DMS79 (cell line): ENCODE data around the gene NOX5.
A peak's percentile ranks its signal among the peaks of the same experiment; 100 is the strongest.

Experiments used
- DNase-seq: peaks from one replicate; lab custom pipeline; 2025; lab: John Stamatoyannopoulos, UW

NOX5 gene

DNA sequence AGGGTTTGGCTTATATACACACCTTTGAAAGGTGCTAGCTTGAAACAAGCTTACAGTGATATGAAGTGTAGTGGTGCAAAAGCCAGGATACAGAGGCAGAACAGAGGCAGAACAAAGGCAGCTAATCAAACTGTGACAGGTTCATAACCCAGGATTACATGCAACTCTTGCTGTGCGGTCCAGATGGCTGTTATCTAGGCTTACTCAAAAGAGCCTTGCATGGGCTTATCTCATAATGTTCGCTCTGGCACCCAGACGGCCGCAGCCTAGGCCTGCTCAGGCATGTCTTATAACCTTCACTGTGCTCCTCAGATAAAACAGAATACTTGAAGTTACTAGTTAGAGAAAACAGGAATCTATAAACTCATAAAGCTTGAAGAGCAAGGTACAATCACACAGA is 22.8 kb upstream of the NOX5 start:
- peak; percentile 10 for DNase-seq

DNA sequence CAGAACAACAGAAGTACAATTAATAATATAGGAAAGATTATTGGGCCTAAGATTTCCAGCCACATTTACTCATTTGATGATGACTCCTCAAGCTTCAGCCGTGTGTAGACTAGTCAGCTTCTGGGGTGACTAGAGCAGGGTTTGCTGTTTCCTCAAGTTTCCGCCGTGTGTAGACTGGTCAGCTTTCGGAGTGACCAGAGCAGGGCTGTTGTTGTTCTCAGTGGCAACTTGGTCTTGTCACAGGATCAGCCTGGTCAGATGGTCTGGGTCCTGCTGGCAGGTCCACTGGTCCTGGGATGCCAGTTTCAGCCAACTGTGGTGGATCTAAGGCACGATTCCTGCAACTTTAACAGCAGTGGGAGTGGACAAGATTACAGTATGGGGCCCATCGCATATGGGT is 21.8 kb upstream of the NOX5 start:
- DNase-seq: no peak

- DNase-seq: no peak
Observed at GRCh38 chr15:68993276-68993675, 21.2 kb upstream of the NOX5 start.

DNA sequence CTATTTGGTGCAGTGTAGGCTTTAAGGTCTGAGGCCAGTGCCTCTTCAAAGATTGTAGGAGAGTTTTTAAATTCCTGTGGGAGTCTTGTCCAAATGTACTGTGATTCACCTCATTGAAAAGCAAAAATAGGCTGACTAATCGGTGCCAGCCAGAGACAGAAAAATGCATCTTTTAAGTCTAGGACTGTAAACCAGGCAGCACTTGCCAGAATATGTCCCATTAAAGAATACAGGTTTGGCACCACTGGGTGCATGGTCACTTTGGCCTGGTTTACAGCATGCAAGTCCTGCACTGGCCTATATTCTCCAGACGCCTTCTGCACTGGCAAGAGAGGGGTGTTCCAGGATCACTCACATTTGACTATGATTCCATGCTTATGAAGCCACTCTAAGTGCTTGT is 20.3 kb upstream of the NOX5 start:
- no peak for DNase-seq

DNA sequence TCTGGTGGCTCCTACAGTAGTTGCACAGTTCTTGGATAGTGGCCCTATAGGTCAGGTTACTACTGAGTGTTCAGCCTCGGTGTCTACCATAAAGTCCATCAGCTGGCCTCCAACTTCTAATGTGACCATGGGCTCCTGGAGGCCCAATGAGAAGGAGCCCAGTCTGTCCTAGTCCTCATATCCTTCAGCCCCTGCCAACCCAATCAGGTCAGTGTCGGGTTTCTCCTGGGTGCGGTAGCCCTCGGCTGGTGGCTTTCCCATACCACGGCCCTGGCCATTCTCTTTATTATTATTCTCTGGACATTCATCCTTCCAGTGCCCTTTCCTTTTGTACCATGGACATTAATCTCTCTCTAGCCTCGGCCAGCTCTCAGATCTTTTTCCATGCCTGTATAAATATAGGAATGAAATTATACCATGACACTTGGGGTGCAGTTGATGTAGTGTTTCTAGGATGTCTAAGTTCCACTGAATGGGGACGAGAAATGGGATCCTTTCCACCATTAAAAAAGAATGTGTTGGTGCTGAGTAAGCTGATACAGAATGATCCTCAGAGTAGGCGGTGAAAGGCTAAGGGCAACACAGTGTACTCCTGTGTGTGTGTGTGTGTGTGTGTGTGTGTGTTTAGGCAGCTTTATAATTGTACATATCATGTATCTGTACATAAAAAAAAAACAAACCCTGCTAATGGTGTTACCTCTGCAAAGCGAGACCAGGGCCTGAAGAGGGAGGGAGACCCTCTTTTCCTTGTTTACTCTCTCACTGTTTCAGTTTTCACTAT is 19.3 kb upstream of the NOX5 start:
- DNase-seq: no peak

DNA sequence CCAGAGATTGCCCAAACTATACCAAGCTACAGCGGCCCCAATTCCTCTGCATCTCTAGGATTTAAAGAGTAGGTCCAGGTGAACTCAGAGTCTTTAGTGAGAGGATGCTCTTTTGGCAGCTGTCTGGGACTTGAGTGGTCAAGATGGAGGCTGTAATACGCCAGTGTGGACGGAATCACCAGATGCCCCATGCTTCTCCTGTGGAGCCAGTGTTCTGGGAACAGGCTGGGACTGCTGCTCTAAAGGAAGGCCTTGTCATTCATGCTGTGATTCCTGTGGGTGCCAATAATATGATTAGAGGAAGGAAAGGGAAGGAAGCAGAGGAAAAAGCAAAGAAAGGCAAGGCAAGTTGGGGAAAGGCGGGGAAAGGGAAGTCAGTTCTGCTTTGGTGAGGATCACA is 17.4 kb upstream of the NOX5 start:
- DNase-seq: no peak

DNA sequence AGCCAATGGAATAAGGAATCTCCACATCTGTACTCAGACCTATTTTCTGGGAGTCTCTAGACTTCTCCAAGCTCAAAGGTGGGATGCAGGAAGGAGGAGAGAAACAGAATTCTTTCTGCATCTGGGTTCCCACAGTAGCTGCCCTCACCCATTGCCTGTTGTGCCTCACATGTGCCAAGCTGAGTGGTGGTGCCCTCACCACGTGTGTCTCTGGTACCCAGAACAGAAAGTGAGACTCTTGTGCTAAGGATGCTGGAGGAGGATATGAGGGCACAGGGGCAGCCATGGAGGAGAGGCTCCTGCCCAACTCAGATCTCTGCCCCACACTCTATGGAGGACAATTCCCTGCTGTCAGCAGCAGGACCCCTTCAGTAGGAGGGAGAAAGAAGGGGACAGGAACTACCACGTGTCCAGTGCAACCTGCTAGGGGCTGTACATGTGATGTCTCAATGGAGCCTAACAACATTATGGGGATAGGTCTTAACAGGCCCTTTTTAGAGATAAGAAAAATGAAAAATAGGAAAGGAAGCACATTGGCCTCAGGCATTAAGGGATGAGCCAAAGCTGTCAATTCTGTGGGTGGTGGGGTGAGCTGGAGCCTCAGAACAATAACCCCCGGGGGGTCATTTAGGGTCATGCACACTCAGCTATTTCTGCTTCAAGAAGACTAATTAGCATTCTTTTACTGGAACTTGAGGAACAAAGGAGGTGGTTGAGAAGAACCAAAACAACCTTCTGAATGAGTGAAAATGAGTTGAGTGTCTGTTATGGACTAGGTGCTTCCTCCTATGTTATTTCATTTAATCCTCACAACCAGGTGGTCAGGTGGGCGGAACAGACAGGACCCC is 16.3 kb upstream of the NOX5 start:
- no peak for DNase-seq

GRCh38 chr15:68999091-68999490 is 15.4 kb upstream of the NOX5 start:
- DNase-seq: no peak

DNA sequence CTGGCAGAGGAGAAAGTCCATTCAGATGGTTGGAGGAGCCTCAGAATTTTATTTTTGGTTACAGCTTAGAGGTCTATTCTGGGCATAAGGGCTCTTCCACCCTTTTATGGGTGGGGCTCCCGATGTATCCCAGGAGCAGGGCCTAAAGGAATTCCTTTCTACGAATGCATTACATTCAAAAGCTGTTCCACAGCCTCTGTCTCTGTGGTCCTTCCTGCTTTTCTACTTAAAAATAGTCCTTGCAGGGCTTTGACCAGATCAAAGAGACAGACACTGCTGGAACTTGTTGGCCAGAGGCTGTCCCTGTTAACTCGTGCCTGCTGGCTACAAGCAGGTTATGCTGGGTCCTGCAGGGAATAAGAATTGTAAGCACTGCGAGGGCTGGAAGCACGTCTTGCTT is 14.4 kb upstream of the NOX5 start:
- DNase-seq: no peak

- no peak for DNase-seq
Observed at GRCh38 chr15:69000725-69001503, 13.6 kb upstream of the NOX5 start.

- no peak for DNase-seq
Observed at GRCh38 chr15:69002783-69003182, 11.7 kb upstream of the NOX5 start.

GRCh38 chr15:69004011-69004410 is 10.5 kb upstream of the NOX5 start:
- no peak for DNase-seq

DNA sequence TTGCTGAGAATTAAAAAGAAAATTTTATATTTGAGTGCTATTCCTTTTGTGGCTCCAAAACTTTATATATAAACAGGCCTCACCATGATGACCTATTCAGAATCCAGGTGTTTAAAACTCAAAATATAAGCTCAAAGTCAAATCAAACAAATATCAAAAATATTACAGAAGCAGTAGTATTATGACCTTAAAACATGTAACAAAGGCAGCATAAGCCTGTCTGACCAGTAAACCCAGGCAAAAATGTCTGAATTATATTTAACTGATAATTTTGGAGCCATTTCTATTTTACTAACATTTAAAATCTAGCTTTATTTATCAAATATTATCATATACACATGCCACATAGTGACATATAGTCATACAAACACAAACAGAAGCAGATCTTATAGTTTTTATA is 6.4 kb upstream of the NOX5 start:
- DNase-seq: no peak

- no peak for DNase-seq
Observed at GRCh38 chr15:69009341-69009740, 5.2 kb upstream of the NOX5 start.

DNA sequence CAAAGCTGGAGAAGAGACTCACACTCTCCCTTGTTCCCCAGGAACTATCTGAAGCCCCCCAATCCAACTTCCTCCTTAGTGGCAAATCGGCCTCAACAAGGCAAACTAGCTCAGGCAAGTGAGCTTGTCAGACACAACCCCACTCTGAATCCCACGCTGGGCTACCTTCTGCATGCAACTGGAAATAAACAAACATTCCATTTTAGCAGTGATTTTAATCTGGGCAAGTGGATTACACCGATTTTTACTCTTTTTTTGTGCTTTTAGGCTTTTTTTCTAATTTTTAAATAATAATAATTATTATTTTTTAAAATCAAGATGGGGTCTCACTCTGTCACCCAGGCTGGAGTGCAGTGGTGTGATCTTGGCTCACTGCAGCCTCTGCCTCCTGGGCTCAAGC is 2.9 kb upstream of the NOX5 start:
- no peak for DNase-seq

GRCh38 chr15:69012761-69013364 is 1.6 kb upstream of the NOX5 start:
- no peak for DNase-seq

DNA sequence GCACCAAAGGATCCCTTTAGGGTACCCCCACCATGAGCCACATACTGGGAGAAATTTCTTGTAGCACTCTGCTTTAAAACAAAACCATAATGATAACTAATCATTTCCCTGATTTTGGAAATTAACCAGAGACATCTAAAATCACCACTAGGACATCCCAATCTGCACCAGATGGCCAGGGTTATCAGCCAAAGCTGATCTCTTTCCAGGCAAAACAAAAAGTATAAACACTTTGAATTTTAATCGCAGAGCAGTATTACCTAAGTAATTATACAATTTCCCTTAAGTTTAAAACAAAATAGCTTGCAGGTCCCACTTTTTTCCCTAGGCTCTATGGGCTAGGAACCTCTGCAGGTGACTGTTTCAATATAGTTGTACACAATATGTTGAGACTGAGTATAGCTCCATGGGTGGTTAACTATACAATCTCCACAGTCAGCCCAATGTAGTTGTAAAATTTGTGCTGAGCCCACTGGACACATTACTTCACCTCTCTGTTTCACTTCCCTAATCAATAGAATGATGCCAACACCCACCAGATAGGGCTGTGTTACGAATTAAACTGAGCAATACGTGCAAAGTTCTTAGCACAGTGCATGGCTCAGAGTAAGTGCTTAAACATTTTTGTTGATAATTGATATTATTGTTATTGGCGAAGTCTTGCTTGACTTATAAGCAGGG is 629 bp upstream of the NOX5 start:
- DNase-seq: no peak

GRCh38 chr15:69015591-69015990 is 1.1 kb downstream of the NOX5 start:
- DNase-seq: no peak

GRCh38 chr15:69016021-69016595 is 1.6 kb downstream of the NOX5 start:
- DNase-seq: no peak

- DNase-seq: no peak
Observed at GRCh38 chr15:69017978-69018377, 3.5 kb downstream of the NOX5 start.

DNA sequence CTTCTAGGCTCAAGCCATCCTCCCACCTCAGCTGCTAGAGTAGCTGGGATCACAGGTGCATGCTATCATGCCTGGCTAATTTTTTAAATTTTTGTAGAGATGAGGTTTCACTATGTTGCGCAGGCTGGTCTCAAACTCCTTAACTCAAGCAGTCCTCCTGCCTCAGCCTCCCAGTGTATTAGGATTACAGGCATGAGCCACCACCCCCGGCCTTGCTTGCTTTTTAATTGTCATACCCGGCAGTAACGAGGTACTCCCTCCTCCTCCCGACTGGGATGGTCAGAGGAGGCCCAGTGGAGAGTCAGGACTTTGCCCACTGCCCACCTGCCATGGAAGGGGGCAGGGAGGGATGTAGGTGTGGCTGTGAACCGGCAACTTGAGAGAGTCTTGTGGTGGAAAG is 4.5 kb downstream of the NOX5 start:
- no peak for DNase-seq
